GM21619 (cell line): ENCODE measurements around the gene PPM1F.
"Not testable (repeated sequence)": the region's sequence is repeated elsewhere in the genome, so short reads cannot be mapped to it uniquely, and the experiment has no call there.

Experiments
- ATAC-seq: cut with Tn5 transposase; IDR thresholded peaks from one replicate; pipeline ENCODE4 v1.9.1; 2021; ENCODE audit not compliant: unreplicated experiment

The PPM1F gene

GRCh38 chr22:21942407-21943343 is 10.0 kb downstream of the PPM1F start:
- ATAC-seq: no peak

- ATAC-seq: no peak
These were observed 10.7 kb downstream of the PPM1F start for GRCh38 chr22:21941921-21942320.

GRCh38 chr22:21940521-21940920 is 12.1 kb downstream of the PPM1F start:
- ATAC-seq: no peak

GRCh38 chr22:21939935-21940334 is 12.7 kb downstream of the PPM1F start:
- not testable (repeated sequence) for ATAC-seq

GRCh38 chr22:21939461-21939913 is 13.2 kb downstream of the PPM1F start:
- no peak for ATAC-seq

- ATAC-seq: no peak
These were observed 13.7 kb downstream of the PPM1F start for GRCh38 chr22:21938906-21939305.

- peak; percentile 92 for ATAC-seq
These were observed 14.4 kb downstream of the PPM1F start for GRCh38 chr22:21938071-21938822.

- no peak for ATAC-seq
These were observed 14.9 kb downstream of the PPM1F start for GRCh38 chr22:21937821-21938070.

- ATAC-seq: no peak
These were observed 15.4 kb downstream of the PPM1F start for GRCh38 chr22:21937041-21937820.

GRCh38 chr22:21936151-21936775 is 16.4 kb downstream of the PPM1F start:
- no peak for ATAC-seq

GRCh38 chr22:21933910-21934309 is 18.7 kb downstream of the PPM1F start:
- no peak for ATAC-seq

- no peak for ATAC-seq
These were observed 19.2 kb downstream of the PPM1F start for GRCh38 chr22:21933413-21933812.

GRCh38 chr22:21932347-21932746 is 20.3 kb downstream of the PPM1F start:
- ATAC-seq: no peak

- ATAC-seq: no peak
These were observed 21.6 kb downstream of the PPM1F start for GRCh38 chr22:21931056-21931455.

- no peak for ATAC-seq
These were observed 23.4 kb downstream of the PPM1F start for GRCh38 chr22:21929253-21929652.

- no peak for ATAC-seq
These were observed 24.6 kb downstream of the PPM1F start for GRCh38 chr22:21928048-21928447.

GRCh38 chr22:21927174-21927823 is 25.3 kb downstream of the PPM1F start:
- ATAC-seq: no peak

- no peak for ATAC-seq
These were observed 25.9 kb downstream of the PPM1F start for GRCh38 chr22:21926728-21927127.

GRCh38 chr22:21923163-21923561 is 29.5 kb downstream of the PPM1F start:
- no peak for ATAC-seq

- no peak for ATAC-seq
These were observed 30.1 kb downstream of the PPM1F start for GRCh38 chr22:21922370-21923162.
